Measurements from ENCODE around the gene GFM1.

Gene GFM1

DNA sequence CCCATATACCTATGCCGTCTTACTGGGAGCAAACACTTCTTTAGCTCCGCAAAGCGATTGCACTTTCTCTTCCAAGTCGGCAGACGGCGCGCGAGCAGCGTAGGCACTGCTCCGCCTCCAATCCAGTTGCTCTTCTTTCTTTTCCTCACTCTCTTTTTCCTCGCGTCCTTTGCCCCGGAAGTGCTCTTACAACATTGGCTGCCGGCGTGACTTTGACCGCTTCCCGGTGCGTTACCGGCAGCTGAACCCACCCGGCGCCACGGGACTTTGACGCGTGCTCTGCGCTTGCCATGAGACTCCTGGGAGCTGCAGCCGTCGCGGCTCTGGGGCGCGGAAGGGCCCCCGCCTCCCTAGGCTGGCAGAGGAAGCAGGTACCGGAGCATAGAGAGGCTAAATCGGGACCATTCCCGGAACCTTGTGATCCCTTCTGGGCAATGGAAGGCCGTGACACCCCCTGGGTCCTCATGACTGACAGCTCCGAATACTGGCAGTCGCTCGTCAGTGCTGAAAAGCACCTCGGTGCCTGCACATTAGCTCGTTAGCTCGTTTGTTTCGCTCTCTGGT is at the start of gene GFM1:
Gene GFM1 (plus strand): TSS at position 183 of the 564 bp plus-strand sequence. CDS start 108 bp downstream, at position 291.
- Mint-ChIP-seq H3K4me3 (peak within 1 kb of the TSS; percentile 90 to 97), H3K27me3 (no peaks in the 10 kb centered on the region), H3K4me1 (peaks cover 56% of the 10 kb centered on the region), H3K9me3 (no peaks in the 10 kb centered on the region), H3K27ac (peak within 1 kb of the TSS; percentile 94 to 96)
- peak; percentile 83 to 92 for DNase-seq
- peak; percentile 94 for ATAC-seq

DNA sequence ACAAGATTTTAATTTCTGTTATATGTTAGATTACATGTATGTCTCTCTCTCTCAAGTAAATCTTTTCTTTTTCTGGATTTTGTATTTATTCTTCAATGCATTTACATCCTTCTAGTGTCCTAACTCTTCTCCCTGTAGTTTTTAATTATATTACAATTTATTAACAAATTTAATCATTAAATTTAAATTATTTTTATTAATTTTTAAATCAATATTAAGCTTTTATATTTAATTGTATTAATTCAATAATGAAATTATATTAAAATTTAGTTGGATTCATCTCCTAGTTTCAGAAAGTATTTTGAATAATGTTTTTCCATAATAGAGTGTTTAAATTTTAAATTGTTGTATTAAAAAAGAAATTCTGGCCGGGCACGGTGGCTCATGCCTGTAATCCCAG is 43.5 kb upstream of the GFM1 start:
- Mint-ChIP-seq H3K4me1 (no peaks in the 10 kb centered on the region), H3K27ac (no peak overlapping the region), H3K27me3 (no peaks in the 10 kb centered on the region), H3K4me3 (no peak overlapping the region), H3K9me3 (no peaks in the 10 kb centered on the region)
- DNase-seq (no peak), ATAC-seq (no peak)

DNA sequence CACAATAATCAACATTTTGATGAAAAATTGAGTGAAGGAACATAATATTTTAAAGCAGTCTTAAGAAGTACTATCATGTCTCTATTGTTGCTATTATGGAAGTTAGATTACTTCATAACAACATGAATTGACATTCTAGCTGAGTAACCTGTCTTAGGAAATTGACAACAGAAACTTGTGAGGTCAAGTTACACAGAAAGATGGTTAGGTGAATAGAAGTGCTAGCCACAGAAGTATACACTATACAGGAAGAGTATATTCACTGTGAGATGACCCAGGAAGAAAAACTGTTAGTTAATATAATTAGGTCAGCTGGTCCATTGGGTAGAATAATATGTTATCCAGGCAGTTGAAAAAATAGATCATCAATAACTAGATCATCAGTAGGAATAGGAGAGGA is 42.1 kb upstream of the GFM1 start:
- ATAC-seq (peak; percentile 54), DNase-seq (no peak)
- H3K9me3 Mint-ChIP-seq = no peaks in the 10 kb centered on the region
- no peaks in the 10 kb centered on the region for H3K27me3 Mint-ChIP-seq
- no peaks in the 10 kb centered on the region for H3K4me1 Mint-ChIP-seq
- no peak overlapping the region for H3K4me3 Mint-ChIP-seq
- H3K27ac Mint-ChIP-seq = no peak overlapping the region

DNA sequence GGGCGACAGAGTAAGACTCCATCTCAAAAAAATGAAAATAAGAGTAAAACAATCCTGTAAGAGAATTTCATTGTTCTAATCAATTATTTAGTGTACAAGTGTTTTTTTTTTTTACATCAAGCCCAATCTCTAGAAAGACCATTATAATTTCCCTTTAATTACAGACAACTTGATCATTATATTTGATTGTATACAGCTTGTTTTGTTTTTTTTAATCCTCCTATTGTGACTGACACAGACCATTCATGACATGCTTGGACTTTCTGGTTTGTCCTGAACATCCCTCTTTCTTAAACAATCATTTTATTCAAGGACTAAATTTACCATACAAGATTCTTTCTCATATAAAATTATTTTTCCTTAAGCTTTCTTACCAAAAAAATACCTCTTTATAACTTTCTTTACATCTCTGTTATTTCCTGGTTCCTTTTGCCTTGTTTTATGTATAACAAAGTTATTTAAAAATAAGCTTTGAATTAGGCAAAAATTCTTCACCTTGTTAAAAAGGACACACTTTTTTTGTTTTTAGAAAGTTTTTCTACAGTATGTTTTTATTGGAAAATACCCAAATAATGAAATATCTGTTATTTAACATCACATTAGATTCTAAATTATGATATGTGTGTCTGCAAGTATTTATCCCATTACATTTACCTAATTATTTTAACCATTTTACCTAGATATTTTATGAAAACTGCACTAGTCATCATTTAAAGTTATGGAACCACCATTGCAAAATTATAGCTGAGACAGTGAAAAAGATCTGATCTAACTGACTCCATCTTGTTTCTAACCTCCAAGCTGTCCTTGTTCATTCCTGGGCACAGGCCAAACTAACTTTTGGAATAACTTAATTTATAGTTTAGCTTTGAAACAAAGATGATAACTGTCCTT is 26.1 kb upstream of the GFM1 start:
- DNase-seq = no peak
- H3K27me3 Mint-ChIP-seq = peaks cover 7% of the 10 kb centered on the region
- H3K9me3 Mint-ChIP-seq = peaks cover 11 to 13% of the 10 kb centered on the region in 2 donors

DNA sequence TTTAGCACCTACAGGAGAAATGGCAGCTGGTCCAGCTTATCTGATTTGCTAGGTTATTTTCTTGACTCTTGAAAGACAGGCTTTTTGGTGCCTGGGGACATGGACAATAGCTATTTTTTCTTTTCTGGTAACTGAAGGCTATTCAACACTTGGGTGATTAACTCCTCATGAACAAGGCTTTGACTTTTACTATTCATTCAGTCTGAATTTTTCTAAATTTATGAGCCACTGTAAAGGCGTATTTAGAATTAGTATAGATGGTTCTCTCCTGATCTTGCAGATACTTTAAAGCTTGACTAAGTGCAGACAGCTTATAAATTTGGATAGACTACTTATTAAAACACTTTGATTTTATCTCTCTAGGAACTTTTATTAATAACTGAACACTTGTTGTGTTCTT is 18.4 kb upstream of the GFM1 start:
- Mint-ChIP-seq H3K27me3 (peaks cover 37% of the 10 kb centered on the region), H3K4me3 (no peak overlapping the region), H3K27ac (no peak overlapping the region), H3K9me3 (peaks cover 6 to 11% of the 10 kb centered on the region in 2 donors), H3K4me1 (no peaks in the 10 kb centered on the region)
- DNase-seq = no peak
- no peak for ATAC-seq

More for the DNA sequence above, 26.1 kb upstream of the GFM1 start:
- Mint-ChIP-seq H3K4me3 (no peak overlapping the region), H3K4me1 (no peaks in the 10 kb centered on the region), H3K27ac (no peak overlapping the region)
- no peak for ATAC-seq

DNA sequence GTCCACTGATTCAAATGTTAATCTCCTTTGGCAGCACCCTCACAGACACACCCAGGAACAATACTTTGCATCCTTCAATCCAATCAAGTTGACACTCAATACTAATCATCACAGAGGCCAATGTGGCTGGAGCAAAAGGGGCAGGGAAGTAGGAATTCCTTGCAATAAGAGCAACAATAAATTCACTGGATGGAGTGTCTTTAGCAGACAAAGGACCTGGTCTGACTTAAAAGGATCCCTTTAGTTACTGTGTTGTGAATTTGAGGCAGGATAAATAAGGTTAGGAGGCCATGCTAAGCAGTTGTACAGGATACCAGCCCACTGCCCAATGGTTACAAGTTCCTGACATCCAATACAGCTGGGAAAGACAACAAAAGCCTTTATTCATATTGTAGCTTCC is 12.3 kb upstream of the GFM1 start:
- no peak overlapping the region for H3K27ac Mint-ChIP-seq
- peaks cover 32% of the 10 kb centered on the region for H3K27me3 Mint-ChIP-seq
- H3K4me3 Mint-ChIP-seq = no peak overlapping the region
- ATAC-seq (no peak), DNase-seq (no peak)
- no peaks in the 10 kb centered on the region for H3K9me3 Mint-ChIP-seq
- no peaks in the 10 kb centered on the region for H3K4me1 Mint-ChIP-seq

DNA sequence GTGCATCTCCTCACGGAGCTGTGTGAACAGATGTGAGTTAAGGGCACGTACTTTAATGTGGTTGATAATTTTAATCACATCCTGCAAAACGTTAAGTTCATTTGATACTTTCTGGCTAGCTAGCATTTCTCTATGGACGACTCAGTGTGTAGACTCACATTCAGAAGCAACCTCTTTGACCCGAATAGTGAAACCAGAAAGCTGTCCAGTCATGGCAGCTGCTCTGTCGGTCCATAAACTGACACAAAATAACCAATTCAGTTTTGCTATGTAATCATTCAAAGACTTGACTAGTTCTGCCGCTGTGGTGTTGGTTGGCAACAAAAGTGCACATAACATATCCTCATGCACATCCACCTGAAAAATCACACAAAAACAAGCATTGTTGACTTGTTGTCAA is 3.7 kb upstream of the GFM1 start:
- Mint-ChIP-seq H3K9me3 (no peaks in the 10 kb centered on the region), H3K27me3 (no peaks in the 10 kb centered on the region), H3K27ac (no peak overlapping the region), H3K4me1 (peaks cover 40% of the 10 kb centered on the region), H3K4me3 (no peak overlapping the region)
- no peak for DNase-seq
- no peak for ATAC-seq

DNA sequence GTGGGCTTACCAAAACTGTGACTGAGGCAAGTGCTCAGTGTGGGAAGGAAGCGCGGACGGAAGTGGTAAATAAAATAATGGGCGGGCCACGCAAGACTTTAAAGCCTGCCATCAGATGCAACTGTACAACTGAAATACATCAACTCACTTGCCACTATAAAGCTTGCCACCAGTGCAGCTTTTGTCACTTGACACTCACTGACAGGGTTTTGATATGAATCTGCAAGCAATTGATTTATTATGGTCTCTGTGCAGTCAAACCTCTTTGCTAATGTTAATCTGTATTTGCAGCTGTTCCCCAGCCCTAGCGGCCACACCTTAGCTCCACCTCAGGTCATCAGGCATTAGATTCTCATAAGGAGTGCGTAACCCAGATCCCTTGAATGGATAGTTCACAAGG is 2.3 kb upstream of the GFM1 start:
- H3K27ac Mint-ChIP-seq = no peak overlapping the region
- H3K4me3 Mint-ChIP-seq = no peak overlapping the region
- no peak for DNase-seq
- peaks cover 48% of the 10 kb centered on the region for H3K4me1 Mint-ChIP-seq
- ATAC-seq = no peak
- no peaks in the 10 kb centered on the region for H3K27me3 Mint-ChIP-seq
- no peaks in the 10 kb centered on the region for H3K9me3 Mint-ChIP-seq

DNA sequence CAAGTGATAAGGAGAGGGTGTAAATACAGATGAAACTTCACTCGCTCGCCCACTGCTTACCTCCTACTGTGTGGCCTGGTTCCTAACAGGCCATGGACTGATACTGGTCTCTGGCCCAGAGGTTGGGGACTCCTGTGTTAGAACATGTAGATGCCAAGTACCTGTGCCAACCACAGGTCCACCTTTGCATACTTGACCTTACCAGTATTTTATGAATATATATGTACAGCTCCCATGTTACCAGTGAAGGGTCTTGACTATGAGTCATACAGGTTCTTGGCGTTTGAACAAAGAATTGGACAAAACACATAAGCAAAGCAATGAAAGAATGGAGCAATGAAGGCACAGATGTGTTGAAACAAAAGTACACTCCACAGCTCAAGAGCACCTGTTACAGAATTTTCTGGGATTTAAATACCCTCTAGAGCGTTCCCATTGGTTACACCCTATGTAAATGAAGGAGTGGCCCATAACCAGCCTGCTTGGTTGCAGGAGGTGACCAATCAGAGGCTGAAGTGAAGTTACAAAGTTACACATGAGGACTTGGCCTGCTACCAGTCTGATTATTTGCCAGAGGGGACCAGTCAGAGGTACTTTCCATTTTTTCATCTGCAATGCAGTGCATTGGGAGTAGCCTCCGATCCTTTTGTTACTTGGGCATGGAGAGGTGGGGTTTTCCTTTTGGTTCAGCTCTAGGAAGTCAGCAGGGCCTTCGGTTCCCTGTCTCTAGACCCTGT is 1.7 kb upstream of the GFM1 start:
- H3K4me1 Mint-ChIP-seq = peaks cover 49% of the 10 kb centered on the region
- DNase-seq (no peak), ATAC-seq (no peak)
- H3K27ac Mint-ChIP-seq = no peak overlapping the region
- H3K9me3 Mint-ChIP-seq = no peaks in the 10 kb centered on the region
- H3K27me3 Mint-ChIP-seq = no peaks in the 10 kb centered on the region
- H3K4me3 Mint-ChIP-seq = no peak overlapping the region

DNA sequence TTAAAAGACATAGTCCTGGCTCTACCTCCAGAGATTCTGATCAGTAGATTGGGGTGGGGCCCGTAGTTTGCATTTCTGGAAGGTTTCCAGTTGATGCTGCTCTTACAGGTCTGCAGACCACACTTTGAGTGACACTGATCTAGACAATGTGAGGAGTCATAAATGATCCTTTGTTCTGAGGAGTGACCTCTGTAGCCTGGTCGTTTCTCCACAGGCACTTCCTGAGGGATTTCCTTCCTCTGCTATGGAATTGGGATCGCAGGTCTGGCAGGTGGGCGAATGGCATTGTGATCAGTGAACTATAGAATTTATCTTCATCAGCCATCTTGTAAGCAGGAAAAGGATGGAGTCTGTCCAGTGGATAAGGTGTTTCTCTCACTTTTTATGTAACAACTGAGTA is 5.5 kb downstream of the GFM1 start:
- no peak overlapping the region for H3K4me3 Mint-ChIP-seq
- no peak overlapping the region for H3K27ac Mint-ChIP-seq

DNA sequence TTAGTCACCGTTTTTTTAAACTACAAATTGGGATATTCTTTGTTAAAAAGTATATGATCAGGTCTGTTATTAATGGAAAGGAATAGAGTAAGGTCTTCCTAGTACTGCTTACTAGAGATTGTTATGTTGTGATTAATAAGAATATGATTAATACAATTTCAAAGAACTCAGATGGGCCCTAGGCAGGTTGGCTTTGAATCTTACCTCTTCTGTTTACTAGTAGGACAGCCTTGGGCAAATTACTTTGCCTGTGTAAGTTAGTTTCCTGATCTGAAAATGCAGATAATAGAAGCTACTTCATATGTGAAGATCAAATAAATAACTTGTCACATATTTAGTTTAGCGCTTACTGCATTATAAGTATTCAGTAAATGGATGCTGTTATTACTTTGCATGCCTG is 6.9 kb downstream of the GFM1 start:
- Mint-ChIP-seq H3K4me3 (no peak overlapping the region), H3K9me3 (no peaks in the 10 kb centered on the region), H3K27me3 (no peaks in the 10 kb centered on the region), H3K4me1 (peaks cover 22% of the 10 kb centered on the region), H3K27ac (no peak overlapping the region)
- ATAC-seq = no peak
- DNase-seq = no peak

More for the DNA sequence above, 5.5 kb downstream of the GFM1 start:
- Mint-ChIP-seq H3K4me1 (peaks cover 32% of the 10 kb centered on the region), H3K9me3 (no peaks in the 10 kb centered on the region), H3K27me3 (no peaks in the 10 kb centered on the region)
- no peak for DNase-seq
- no peak for ATAC-seq

DNA sequence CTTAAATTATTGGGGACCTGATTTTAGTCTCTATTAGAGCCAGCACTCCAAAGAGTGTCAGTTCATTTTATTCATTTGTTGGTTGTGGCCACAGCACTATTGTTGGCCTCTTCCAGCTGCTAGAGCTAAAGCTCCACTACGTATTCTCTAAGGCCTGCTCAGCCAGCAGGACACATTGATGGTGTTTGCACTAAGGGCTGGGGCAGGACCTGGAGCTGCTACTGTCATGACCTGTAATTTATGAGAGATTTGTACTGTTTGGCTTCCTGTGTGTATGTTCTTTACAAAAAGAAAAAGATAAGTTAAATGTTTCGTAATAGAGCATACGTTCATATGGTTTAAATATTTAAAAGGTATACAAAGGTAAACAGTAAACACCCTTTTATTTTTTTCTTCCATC is 8.1 kb downstream of the GFM1 start:
- no peak overlapping the region for H3K27ac Mint-ChIP-seq

DNA sequence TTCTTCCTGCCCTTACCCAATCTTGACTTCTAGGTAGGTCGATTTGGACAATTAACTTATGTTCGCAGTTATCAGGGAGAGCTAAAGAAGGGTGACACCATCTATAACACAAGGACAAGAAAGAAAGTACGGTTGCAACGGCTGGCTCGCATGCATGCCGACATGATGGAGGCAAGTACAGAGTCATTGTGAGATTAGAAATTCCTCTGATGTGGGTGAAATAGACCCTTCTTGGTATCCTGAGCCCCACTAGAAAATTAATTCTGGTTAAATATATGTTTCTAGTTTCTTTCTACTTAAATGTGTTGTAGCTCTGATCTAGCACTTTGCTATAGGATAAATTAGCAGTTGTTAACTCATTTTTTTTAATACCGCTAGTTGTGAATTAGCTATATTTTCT is 14.6 kb downstream of the GFM1 start:
- Mint-ChIP-seq H3K27ac (no peak overlapping the region), H3K4me3 (peak overlapping the region in 1 of 2 donors; percentile 17), H3K9me3 (no peaks in the 10 kb centered on the region), H3K27me3 (no peaks in the 10 kb centered on the region), H3K4me1 (peaks cover 17% of the 10 kb centered on the region)
- DNase-seq (no peak), ATAC-seq (peak; percentile 73)

More for the DNA sequence above, 8.1 kb downstream of the GFM1 start:
- no peak for DNase-seq
- Mint-ChIP-seq H3K4me3 (no peak overlapping the region), H3K4me1 (peaks cover 15% of the 10 kb centered on the region), H3K27me3 (no peaks in the 10 kb centered on the region), H3K9me3 (no peaks in the 10 kb centered on the region)
- ATAC-seq = no peak

DNA sequence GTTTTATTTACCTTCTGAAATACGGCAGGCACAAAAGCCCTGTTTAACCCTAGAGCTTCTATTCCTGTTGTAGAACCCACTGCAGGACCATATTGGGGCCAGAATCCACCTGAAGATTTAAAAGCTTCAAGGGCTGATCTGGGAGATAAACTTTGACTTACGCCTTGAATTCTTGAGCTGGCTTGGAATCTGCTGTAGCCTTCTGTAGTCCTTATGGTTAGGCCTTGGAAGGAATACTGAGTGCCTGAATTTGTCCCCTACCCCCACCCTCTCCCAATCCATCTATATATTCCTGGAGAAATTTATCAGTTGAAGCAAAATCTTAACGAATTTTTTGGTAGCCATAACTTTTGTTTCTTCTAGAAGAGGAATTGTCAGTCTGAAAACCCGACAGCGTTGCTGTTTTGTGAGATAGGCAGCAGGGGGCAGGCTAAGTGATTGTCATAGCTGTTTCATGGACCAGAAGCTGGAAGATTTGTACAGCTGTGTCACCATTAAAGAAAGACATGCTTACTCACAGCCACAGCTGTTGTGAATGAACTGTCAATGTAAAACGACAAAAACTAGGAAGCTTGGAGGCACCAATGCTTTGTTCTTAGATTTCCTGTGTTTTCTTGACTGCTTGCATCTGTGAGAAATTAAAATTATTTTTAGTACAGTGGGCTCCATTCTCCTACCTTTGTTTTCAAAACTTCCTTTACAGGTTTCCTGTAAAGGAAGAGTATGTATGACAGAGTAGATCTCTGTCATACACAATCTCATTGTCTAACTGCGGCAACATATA is 15.3 kb downstream of the GFM1 start:
- Mint-ChIP-seq H3K4me3 (no peak overlapping the region), H3K4me1 (peaks cover 17% of the 10 kb centered on the region), H3K9me3 (no peaks in the 10 kb centered on the region), H3K27ac (peak overlapping the region in 1 of 2 donors; percentile 25), H3K27me3 (no peaks in the 10 kb centered on the region)
- ATAC-seq (peak; percentile 75), DNase-seq (peak; percentile 38 to 58)

DNA sequence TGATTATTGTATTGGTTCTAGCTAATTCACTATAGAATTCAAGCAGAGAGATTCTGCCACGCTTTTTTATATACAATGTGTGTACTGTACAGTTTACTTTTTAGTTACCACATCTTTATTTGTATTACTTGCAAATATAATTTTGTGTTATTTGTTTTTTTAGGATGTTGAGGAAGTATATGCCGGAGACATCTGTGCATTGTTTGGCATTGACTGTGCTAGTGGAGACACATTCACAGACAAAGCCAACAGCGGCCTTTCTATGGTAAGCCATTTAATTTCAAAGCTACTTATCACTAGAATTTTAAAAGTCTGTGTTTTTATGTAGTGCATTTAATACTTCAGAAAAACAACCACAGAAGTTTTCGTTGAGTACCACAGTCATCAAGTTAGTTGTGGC is 16.4 kb downstream of the GFM1 start:
- Mint-ChIP-seq H3K4me1 (peaks cover 17% of the 10 kb centered on the region), H3K9me3 (no peaks in the 10 kb centered on the region), H3K4me3 (no peak overlapping the region), H3K27me3 (no peaks in the 10 kb centered on the region), H3K27ac (no peak overlapping the region)
- DNase-seq (no peak), ATAC-seq (no peak)
